Hepatic stellate cell (primary cell): Measurements from ENCODE around the gene OBP2A.

Experiments
- DNase-seq: peaks from one replicate; pipeline ENCODE4 v3.0.0; 2011; ENCODE audit warnings: low spot score

Gene OBP2A

DNA sequence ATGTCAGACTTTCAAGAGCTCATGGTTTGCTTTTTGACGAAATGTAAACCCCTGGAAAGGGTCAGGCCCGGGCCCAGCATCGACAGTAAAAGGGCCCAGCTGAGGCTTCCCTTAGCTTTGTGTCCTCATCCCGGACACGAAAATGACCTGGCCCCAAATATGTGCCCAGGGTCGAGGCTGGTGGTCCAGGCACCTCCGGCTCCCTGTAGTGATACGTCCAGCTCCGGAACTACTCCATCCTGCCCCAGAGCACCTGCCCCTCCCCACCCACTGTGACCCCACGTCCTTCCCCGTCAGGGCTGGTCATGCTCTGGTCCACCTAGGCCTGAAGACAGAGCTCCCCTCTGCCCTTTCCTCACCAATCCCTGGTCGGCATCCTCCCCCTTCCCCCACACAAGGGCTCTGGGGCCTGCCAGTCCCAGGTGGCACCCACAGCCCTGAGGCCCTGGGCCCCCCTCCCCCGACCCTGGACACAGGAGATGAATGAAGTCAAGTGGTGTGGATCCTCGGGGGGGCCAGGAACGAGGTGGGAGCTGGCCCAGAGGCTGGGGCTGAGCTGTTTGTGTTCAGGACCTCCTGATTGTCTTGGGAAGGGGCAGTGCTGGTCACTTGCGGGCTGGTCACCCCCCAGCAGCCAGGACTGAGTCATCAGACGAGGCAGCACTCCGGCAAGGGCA is 6.2 kb downstream of the OBP2A start:
- DNase-seq, result no peak

- DNase-seq, result no peak
These were observed 6.8 kb downstream of the OBP2A start for GRCh38 chr9:135552698-135553171.

DNA sequence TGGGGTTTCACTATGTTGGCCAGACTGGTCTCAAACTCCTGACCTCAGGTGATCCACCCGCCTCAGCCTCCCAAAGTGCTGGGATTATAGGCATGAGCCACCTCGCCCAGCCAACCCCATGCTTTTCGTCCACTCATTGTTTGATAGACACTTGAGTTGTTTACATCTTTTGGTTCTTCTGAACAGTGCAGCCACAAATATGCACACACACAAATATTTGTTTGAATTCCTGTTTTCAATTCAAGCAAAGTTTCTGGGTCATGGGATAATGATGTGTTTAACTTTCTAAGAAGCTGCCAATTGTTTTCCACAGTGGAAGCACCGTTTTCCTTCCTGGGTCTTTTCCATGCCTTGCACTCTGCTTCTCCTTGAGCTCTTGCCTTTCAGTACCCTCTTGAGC is 8.8 kb downstream of the OBP2A start:
- DNase-seq, result no peak

DNA sequence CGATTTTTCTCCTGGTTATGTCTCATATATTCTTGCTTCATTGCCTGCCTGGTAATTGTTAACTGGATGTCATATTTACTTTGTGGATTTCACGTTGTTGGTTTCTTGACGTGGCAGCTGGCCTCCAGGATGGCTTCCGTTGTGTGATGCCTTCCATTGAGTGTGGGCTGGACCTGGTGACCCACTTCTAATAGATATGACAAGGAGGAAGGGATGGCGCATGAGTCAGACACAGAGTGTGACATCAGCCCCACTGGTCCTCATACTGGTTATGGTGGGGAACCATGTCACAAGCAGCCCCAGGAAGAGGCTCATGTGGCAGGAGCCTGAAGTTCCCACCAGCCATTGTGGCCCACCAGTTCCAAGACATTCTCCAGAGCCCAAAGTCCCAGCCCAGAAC is 9.3 kb downstream of the OBP2A start:
- DNase-seq, result no peak

DNA sequence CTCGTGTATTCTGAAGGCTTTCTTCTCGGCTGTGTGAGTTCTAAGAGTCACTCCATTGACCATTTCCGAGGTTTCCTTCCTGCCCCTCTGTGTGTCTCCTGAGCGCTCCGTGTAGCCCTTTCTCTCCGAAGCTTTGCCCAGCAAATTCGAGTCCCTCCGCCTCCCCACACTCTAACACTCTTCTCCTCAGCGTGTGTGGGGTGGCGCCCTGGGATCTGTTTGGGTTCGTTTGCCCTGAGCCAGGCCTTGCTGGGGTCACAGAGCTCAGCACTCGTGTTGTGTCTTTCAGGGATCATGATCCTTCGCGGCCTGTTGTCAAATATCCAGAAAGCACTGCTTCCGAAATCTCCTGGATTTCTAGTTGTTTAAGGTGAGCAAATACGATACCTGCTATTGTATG is 10.0 kb downstream of the OBP2A start:
- DNase-seq, result no peak

- DNase-seq, result no peak
These were observed 13.7 kb downstream of the OBP2A start for GRCh38 chr9:135559606-135560005.

GRCh38 chr9:135561391-135562234 is 15.7 kb downstream of the OBP2A start, which contains the start of gene PAEP:
Gene PAEP (plus strand): TSS chr9:135561756.
- DNase-seq, result no peak

DNA sequence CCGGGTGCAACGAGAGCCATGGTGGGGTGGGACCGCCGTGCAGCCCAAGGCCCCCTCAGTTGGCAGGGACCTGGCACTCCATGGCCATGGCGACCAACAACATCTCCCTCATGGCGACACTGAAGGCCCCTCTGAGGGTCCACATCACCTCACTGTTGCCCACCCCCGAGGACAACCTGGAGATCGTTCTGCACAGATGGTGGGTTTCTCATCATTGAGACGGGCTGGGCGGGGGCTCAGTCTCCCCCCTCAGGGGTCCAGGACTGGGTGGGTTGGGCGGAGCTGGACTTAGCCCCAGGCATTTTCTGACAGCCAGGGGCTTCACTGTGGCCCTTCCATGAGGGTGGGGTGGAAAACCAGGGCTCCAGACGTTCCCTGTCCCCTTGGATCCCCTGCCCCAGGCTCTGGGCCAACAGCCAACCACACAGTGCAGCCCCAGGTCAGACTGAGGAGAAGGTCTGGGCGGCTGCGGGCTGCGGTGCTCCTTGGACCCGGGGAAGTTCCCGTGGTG is 16.4 kb downstream of the OBP2A start:
- no peak for DNase-seq

GRCh38 chr9:135563039-135563476 is 17.1 kb downstream of the OBP2A start:
- DNase-seq, result no peak

DNA sequence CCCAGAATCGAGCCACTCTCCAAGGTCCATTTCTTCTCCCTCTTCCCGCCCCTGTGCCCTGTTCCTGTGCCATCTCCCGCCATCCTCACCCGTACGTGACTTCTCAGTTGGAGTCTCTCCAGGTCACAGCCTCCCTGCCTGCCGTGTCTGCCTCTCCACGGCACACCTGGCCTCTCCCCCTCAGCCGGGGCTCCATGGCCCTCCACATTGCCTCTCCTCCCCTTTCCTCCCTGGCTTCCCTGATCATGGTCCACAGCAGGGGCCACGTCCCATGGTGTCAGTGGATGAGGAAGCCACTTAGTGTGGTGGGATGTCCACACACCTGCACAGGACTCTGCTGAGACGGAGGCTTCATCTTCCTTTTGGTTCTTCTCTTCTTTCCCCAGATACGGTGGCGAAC is 17.9 kb downstream of the OBP2A start:
- no peak for DNase-seq

GRCh38 chr9:135565141-135565628 is 19.3 kb downstream of the OBP2A start:
- DNase-seq, result no peak

DNA sequence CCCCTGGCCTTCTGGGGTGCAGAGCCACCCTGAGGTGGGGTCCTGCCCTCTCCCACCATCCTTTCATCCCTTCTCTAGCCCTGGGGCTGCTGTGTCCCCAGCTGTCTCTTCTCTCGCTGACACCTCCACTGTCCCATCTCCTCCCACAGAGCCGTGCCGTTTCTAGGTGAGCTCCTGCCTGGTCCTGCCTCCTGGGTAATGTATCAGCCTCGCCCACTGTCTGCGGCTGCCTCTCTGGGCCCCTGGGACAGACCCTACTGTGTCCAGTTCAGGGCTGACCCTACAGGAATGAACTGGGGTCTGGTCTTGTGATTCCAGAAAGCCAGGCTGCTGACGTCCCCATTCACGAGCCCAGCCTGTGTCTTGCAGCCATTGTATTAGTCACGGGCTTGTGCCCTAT is 19.7 kb downstream of the OBP2A start:
- DNase-seq, result no peak

DNA sequence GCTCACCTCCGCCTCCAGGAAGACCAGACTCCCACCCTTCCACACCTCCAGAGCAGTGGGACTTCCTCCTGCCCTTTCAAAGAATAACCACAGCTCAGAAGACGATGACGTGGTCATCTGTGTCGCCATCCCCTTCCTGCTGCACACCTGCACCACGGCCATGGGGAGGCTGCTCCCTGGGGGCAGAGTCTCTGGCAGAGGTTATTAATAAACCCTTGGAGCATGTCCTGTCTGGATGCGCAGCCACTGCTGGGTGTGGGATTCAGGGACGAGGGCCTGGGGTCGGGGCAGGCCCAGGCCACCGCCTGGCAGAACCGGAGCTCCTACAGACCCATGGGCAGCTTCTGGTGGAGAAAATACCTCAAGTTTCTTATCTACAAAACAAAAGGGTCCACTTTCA is 20.6 kb downstream of the OBP2A start:
- no peak for DNase-seq

GRCh38 chr9:135567311-135567710 is 21.4 kb downstream of the OBP2A start:
- DNase-seq, result no peak

GRCh38 chr9:135568026-135568425 is 22.1 kb downstream of the OBP2A start:
- DNase-seq, result no peak

- DNase-seq, result no peak
These were observed 24.5 kb downstream of the OBP2A start for GRCh38 chr9:135570456-135570855.

DNA sequence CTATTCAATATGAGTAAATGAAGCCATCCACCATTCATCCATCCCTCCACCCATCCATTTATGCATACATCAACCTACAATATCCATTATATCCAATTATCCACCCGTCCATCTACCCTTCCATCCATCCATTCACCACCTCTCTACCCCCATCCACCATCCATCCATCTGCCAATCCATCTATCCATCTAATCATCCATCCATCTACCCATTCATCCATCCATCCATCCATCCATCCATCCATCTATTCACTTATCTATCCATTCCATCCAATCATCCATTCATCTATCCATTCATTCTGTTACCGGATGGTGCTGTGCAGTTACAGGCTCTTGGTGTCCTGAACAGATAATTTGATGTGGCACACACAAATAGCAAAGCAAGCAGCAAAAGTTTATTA is 26.3 kb downstream of the OBP2A start:
- no peak for DNase-seq

GRCh38 chr9:135573124-135573523 is 27.2 kb downstream of the OBP2A start:
- no peak for DNase-seq

GRCh38 chr9:135574331-135574730 is 28.4 kb downstream of the OBP2A start:
- no peak for DNase-seq

- no peak for DNase-seq
These were observed 29.0 kb downstream of the OBP2A start for GRCh38 chr9:135574943-135575342.

GRCh38 chr9:135575995-135576631 is 30.2 kb downstream of the OBP2A start:
- no peak for DNase-seq

DNA sequence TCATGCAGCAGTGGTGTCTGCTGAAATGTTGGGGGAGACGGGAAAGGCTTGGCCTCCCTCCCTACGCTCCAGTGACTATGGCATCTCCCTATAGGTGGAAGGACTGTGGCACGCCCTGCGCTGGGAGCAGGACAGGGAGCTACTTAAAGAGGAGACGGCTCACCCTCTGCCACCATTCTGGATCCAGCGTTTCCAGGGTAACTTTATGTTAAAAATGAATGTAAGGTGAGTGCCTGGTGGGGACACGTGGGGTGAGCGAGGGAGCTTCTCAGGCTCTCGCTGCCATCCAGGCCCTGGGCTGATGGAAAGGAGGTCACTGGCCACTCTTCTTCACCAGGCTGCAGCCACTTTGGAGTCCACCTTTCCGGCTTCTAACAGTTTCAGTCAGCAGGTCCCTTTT is 31.3 kb downstream of the OBP2A start:
- DNase-seq, result no peak

DNA sequence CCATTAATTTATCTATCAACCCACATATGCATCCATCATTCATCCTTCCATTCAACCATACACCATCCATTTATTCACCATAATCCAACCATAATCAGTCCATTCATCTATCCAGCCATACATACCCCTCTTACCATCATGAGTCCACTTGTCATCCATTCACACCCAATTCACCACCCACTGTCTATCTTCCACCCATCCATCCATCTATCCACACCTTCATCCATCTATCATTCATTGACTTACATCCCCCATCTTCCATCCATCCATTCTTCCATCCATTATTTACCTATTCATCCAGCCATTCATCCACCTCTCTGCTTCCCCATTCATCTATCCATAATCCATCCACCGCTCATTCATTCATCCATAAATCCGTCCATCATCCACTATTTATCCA is 33.4 kb downstream of the OBP2A start:
- DNase-seq, result no peak
